Erythroblast (primary cell): ENCODE measurements around the gene RPL15.
A peak's percentile ranks its signal among the peaks of the same experiment; 100 is the strongest.
"Not testable (repeated sequence)": the region's sequence is repeated elsewhere in the genome, so short reads cannot be mapped to it uniquely, and the experiment has no call there.

ENCODE experiments used
- DNase-seq, 2 experiments: peaks; one replicate each; lab custom pipeline; 2025; lab: John Stamatoyannopoulos, UW
- GATA1 ChIP-seq: IDR thresholded peaks from 2 replicates; pipeline ENCODE4 v1.6.1; 2011; ENCODE audit warnings: low read depth, mild to moderate bottlenecking, control low read depth, low read length, moderate library complexity
- POLR2A ChIP-seq: IDR thresholded peaks from 2 replicates; pipeline ENCODE4 v1.6.1; 2011; ENCODE audit warnings: mild to moderate bottlenecking, low read length

Gene RPL15

GRCh38 chr3:23916886-23917678 lies at the start of gene RPL15, which contains the start of gene NKIRAS1:
RPL15 (plus strand) TSS chr3:23917132; CDS start chr3:23917860, 728 bp downstream.
NKIRAS1 (minus strand) TSS chr3:23916990; CDS start chr3:23910904, 6,086 bp downstream.
- peak; percentile 95 to 96 for DNase-seq
- peak; percentile 100 for TF ChIP-seq POLR2A
- TF ChIP-seq GATA1: no peak

GRCh38 chr3:23867400-23867799 lies 49.5 kb upstream of the RPL15 start:
- no peak for DNase-seq
- no peak for TF ChIP-seq GATA1
- TF ChIP-seq POLR2A: no peak

- DNase-seq: no peak
- TF ChIP-seq GATA1 (no peak), POLR2A (no peak)
Measured at GRCh38 chr3:23867838-23868237, 49.1 kb upstream of the RPL15 start.

GRCh38 chr3:23869977-23870662 lies 46.8 kb upstream of the RPL15 start:
- DNase-seq: no peak
- no peak for TF ChIP-seq GATA1
- TF ChIP-seq POLR2A: no peak

GRCh38 chr3:23870663-23871043 lies 46.3 kb upstream of the RPL15 start:
- DNase-seq: not testable (repeated sequence)

- DNase-seq: not testable (repeated sequence)
Measured at GRCh38 chr3:23871361-23871760, 45.6 kb upstream of the RPL15 start.

- TF ChIP-seq GATA1: no peak
- TF ChIP-seq POLR2A: no peak
Measured at GRCh38 chr3:23872330-23872729, 44.6 kb upstream of the RPL15 start.

GRCh38 chr3:23873941-23874340 lies 43.0 kb upstream of the RPL15 start:
- no peak for DNase-seq
- TF ChIP-seq GATA1 (no peak), POLR2A (no peak)

More at GRCh38 chr3:23872330-23872729, 44.6 kb upstream of the RPL15 start:
- no peak for DNase-seq

- no peak for DNase-seq
- TF ChIP-seq POLR2A: no peak
- TF ChIP-seq GATA1: no peak
Measured at GRCh38 chr3:23874359-23875112, 42.4 kb upstream of the RPL15 start.

- no peak for DNase-seq
Measured at GRCh38 chr3:23875113-23875725, 41.7 kb upstream of the RPL15 start.

GRCh38 chr3:23876923-23877322 lies 40.0 kb upstream of the RPL15 start:
- no peak for TF ChIP-seq POLR2A
- no peak for TF ChIP-seq GATA1
- DNase-seq: no peak

More at GRCh38 chr3:23875113-23875725, 41.7 kb upstream of the RPL15 start:
- TF ChIP-seq GATA1 (no peak), POLR2A (no peak)

- DNase-seq: no peak
- TF ChIP-seq GATA1: no peak
- no peak for TF ChIP-seq POLR2A
Measured at GRCh38 chr3:23877329-23877980, 39.5 kb upstream of the RPL15 start.

GRCh38 chr3:23879485-23879884 lies 37.4 kb upstream of the RPL15 start:
- no peak for DNase-seq
- TF ChIP-seq GATA1: no peak
